GOT3 (cell line): ENCODE results near the gene ZNF277.
"Not testable (repeated sequence)": the region's sequence is repeated elsewhere in the genome, so short reads cannot be mapped to it uniquely, and the experiment has no call there.

Experiments used
- DNase-seq: peaks from one replicate; lab custom pipeline; 2025; ENCODE audit warnings: mixed read lengths; lab: John Stamatoyannopoulos, UW

Gene ZNF277

DNA sequence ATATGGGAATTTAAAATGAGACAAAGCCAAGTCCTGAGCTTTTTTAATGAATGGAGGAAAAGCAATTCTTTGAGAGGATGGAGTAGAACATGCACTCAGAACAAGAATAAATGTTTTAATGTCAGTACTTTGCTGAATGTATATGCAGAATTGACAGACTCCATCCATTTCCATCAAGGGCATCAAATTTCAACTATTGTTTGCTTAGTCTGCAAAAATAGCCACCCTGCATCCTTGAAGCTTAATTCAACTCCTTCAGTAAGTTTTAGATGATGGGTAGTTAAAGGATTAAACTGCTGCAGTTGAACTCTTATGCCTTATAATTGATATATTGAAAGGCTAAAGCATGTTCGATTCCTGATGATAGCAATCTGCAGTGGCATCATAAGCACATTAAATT, 144.1 kb downstream of the ZNF277 start:
- DNase-seq: no peak

GRCh38 chr7:112356596-112356995, 150.1 kb downstream of the ZNF277 start:
- DNase-seq: no peak

- no peak for DNase-seq
Measured at GRCh38 chr7:112357136-112357535, 150.6 kb downstream of the ZNF277 start.

GRCh38 chr7:112358513-112358912, 152.0 kb downstream of the ZNF277 start:
- no peak for DNase-seq

- no peak for DNase-seq
Measured at GRCh38 chr7:112359086-112359485, 152.6 kb downstream of the ZNF277 start.

GRCh38 chr7:112360681-112361080, 154.2 kb downstream of the ZNF277 start:
- DNase-seq: no peak

GRCh38 chr7:112361154-112361553, 154.7 kb downstream of the ZNF277 start:
- DNase-seq: no peak

GRCh38 chr7:112362053-112362650, 155.7 kb downstream of the ZNF277 start:
- DNase-seq: no peak

GRCh38 chr7:112362731-112363131, 156.2 kb downstream of the ZNF277 start:
- DNase-seq: no peak

GRCh38 chr7:112364388-112364787, 157.9 kb downstream of the ZNF277 start:
- no peak for DNase-seq

DNA sequence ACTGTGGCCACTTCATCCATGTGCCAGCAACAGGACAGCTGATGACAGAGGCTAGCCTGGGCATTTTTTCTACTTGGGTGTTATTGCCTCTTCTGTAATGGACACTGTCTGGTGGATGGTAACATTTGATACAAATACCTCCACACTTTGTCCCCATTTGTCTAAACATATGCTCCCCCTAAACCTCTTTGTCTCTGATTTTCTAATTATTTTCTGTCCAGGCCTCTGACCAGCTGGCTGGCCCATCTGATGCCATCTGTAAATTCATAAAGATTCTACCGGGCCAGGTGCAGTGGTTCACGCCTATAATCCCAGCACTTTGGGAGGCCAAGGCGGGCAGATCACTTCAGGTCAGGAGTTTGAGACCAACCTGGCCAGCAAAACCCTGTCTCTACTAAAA, 159.1 kb downstream of the ZNF277 start:
- no peak for DNase-seq

GRCh38 chr7:112366886-112367285, 160.4 kb downstream of the ZNF277 start:
- DNase-seq: no peak

- DNase-seq: no peak
Measured at GRCh38 chr7:112370436-112370835, 163.9 kb downstream of the ZNF277 start.

- DNase-seq: no peak
Measured at GRCh38 chr7:112371701-112372100, 165.2 kb downstream of the ZNF277 start.

DNA sequence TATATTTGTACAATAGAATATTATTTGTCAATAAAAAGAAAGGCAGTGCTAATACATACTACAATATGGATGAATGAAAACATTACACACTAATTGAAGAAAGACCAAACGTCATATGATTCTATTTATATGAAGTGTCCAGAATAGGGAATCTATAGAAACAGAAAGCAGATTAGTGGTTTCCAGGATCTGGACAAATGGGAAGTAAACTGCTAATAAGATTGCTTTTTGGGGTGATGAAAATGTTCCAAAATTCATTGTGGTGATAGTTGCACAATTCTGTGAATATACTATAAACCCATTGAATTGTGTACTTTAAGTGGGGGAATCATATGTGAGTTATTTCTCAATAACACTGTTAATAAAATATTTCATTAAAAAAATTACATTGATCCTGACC, 165.6 kb downstream of the ZNF277 start:
- DNase-seq: no peak

DNA sequence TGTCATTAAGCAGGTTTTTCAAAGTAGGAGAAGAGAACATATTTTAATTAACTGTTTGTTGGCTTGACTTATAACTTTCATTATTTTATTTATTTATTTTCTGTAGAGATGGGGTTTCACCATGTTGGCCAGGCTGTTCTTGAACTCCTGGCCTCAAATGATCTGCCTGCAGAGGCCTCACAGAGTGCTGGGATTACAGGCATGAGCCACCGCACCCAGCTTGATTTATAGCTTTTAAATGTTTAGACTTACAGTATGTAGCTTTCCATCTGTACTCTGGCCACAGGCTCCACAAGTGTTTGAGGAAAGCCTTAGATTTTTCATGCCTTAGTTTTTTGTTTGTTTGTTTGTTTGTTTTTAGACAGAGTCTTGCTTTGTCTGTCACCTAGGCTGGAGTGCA, 171.1 kb downstream of the ZNF277 start:
- no peak for DNase-seq

DNA sequence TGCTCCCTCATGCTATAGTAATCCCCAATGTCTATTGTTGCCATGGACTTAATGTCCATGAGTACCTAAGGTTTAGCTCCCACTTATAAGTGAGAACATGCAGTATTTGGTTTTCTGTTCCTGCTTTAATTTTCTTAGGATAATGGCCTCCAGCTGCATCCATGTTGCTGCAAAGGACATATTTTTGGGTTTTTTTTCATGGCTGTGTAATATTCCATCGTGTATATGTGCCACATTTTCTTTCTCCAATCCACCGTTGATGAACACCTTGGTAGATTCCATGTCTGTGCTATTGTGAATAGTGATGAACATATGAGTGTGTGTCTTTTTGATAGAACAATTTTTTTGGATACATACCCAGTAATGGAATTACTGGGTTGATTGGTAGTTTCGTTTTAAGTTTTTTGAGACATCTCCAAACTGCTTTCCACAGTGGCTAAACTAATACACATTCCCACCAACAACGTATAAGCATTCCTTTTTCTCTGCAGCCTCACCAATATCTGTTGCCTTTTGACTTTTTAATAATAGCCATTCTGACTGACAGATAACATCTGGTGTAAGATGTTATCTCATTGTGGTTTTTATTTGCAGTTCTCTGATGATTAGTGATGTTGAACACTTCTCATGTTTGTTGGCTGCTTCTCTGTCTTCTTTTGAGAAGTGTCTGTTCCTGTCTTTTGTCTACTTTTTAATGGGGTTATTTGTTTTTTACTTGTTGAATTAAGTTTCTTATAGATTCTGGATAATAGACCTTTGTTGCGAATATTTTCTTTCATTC, 175.0 kb downstream of the ZNF277 start:
- DNase-seq: no peak

- no peak for DNase-seq
Measured at GRCh38 chr7:112383671-112384417, 177.3 kb downstream of the ZNF277 start.

- DNase-seq: no peak
Measured at GRCh38 chr7:112385516-112385915, 179.0 kb downstream of the ZNF277 start.

- no peak for DNase-seq
Measured at GRCh38 chr7:112386619-112387018, 180.1 kb downstream of the ZNF277 start.

- DNase-seq: no peak
Measured at GRCh38 chr7:112390167-112390566, 183.7 kb downstream of the ZNF277 start.

DNA sequence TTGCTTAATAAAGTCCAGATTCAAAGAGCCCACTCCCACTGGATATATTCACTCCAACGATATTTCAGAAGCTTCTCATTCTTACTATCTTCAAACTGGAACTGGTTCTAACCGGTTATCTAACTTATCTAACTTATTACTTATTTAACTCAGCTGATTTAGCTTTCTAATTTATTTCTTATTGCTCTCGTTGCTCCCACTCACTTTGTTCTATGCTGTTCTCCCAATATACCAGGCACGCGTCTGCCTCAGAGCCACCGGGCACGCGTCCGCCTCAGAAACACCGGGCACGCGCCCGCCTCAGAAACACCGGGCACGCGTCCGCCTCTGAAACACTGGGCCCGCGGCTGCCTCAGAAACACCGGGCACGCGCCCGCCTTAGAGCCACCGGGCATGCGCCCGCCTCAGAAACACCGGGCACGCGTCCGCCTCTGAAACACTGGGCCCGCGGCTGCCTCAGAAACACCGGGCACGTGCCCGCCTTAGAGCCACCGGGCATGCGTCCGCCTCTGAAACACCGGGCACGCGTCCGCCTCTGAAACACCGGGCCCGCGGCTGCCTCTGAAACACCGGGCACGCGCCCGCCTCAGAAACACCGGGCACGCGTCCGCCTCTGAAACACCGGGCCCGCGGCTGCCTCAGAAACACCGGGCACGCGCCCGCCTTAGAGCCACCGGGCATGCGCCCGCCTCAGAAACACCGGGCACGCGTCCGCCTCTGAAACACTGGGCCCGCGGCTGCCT, 184.8 kb downstream of the ZNF277 start:
- DNase-seq: not testable (repeated sequence)
